ENCODE data around the gene GCK.

GCK gene

DNA sequence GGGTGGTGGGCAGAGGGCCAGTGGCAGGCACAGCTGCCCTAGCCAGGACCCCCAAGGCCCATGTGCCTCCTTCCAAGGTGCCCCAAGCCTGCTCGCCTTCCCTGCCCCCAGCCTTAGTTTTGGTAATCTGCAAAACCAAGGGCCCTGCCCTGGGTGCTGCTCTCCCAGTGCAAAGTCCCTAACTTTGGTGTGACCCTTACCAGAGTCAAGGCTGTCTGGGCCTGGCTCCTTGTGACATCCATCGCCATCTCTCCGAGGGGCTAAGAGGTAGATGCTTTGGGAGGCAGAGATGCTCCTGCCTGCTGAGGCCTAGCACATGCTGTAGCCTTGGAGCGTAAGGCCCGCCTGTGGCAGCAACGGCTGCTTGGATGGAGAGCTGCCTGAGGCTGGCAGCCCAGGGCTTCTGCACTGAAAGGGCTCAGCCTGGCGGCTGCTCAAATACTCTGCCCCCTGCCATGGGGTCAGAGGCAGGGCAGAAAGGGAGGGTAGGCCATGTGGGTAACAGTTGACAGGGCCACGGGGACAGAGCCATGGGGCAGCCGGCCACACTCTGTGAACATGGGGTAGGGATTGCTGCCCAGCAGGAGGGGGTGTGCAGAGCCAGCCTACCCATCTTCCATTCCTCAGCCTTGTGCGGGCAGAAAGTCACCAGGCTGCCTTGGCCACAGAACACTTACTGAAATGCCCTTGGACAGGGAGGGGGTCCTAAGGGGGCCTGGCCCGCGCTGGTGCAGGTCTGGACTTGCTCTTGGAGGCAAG lies 30.2 kb downstream of the GCK start:
- Histone ChIP-seq H3F3A (ENCODE audit: control insufficient read depth, insufficient read depth) (no peaks in the 10 kb centered on the region), H3K4me3 (ENCODE audit: low read length) (no peak overlapping the region), H3K9me3 (ENCODE audit: control insufficient read depth, insufficient read depth, low read length) (no peaks in the 10 kb centered on the region), H3K9me2 (replicated peaks; ENCODE audit: control insufficient read depth, low read length) (no peaks in the 10 kb centered on the region), H3K27ac (ENCODE audit: low read depth, low read length) (no peak overlapping the region), H4K20me1 (ENCODE audit: control insufficient read depth, insufficient read depth, low read depth, low read length) (no peaks in the 10 kb centered on the region), H3K79me2 (ENCODE audit: control insufficient read depth, low read length) (no peaks in the 10 kb centered on the region), H3K36me3 (ENCODE audit: control insufficient read depth, low read length) (no peaks in the 10 kb centered on the region), H3K4me1 (ENCODE audit: control insufficient read depth, low read length) (no peaks in the 10 kb centered on the region), H3K27me3 (ENCODE audit: control insufficient read depth, low read length) (peaks cover 22% of the 10 kb centered on the region), H3K4me2 (ENCODE audit: low read length) (no peak overlapping the region)
- TF ChIP-seq EZH2phosphoT487 (IDR thresholded peaks at IDR 0.05; ENCODE audit: borderline replicate concordance, low read length) = no peak
- TF ChIP-seq, protein P1, sequence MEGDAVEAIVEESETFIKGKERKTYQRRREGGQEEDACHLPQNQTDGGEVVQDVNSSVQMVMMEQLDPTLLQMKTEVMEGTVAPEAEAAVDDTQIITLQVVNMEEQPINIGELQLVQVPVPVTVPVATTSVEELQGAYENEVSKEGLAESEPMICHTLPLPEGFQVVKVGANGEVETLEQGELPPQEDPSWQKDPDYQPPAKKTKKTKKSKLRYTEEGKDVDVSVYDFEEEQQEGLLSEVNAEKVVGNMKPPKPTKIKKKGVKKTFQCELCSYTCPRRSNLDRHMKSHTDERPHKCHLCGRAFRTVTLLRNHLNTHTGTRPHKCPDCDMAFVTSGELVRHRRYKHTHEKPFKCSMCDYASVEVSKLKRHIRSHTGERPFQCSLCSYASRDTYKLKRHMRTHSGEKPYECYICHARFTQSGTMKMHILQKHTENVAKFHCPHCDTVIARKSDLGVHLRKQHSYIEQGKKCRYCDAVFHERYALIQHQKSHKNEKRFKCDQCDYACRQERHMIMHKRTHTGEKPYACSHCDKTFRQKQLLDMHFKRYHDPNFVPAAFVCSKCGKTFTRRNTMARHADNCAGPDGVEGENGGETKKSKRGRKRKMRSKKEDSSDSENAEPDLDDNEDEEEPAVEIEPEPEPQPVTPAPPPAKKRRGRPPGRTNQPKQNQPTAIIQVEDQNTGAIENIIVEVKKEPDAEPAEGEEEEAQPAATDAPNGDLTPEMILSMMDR (IDR thresholded peaks at IDR 0.05; ENCODE audit: low read depth, low read length, poor library complexity, severe bottlenecking) = no peak

DNA sequence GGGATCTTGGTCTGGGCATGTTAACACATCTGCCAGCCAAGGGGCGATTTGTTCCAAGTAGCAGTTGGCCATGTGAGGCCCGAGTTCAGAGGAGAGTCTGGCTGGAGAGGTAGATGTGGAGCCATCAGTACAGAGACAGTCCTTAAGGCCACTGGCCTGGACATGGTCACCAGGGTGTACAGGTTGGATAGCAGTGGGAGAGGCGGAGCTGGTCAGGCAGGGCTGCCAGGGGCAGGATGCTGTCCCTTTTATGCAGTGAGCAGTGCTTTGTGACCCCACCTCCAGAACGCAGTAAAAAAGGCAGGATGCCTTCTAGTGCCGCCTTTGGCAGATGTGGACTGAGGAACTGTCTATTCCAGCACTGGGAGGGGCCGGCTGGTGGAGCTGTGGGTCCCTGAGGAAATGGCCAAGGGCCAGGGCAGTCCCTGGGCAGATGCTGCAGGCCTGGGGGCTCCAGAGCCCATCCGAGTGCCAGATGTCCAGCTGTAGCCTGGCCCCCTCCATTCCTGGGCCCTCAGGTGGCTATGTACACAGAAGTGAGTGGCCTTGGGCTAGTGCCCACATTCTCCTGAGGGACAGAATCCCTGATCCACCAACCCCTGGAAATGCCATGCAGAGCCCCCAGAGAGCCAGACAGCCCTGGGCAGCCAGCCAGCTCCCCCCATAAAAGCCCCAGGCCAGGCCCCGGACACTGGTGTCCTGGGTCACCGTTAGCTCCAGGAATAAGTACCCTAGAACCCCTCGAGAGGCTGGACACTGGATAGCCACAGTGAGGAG lies 31.0 kb downstream of the GCK start:
- Histone ChIP-seq H3K36me3 (ENCODE audit: control insufficient read depth, low read length) (no peaks in the 10 kb centered on the region), H3K27ac (ENCODE audit: low read depth, low read length) (no peak overlapping the region), H3K27me3 (ENCODE audit: control insufficient read depth, low read length) (peaks cover 15% of the 10 kb centered on the region), H3F3A (ENCODE audit: control insufficient read depth, insufficient read depth) (no peaks in the 10 kb centered on the region), H3K9me2 (replicated peaks; ENCODE audit: control insufficient read depth, low read length) (no peaks in the 10 kb centered on the region), H4K20me1 (ENCODE audit: control insufficient read depth, insufficient read depth, low read depth, low read length) (no peaks in the 10 kb centered on the region), H3K4me2 (ENCODE audit: low read length) (no peak overlapping the region), H3K4me3 (ENCODE audit: low read length) (no peak overlapping the region), H3K9me3 (ENCODE audit: control insufficient read depth, insufficient read depth, low read length) (no peaks in the 10 kb centered on the region), H3K4me1 (ENCODE audit: control insufficient read depth, low read length) (no peaks in the 10 kb centered on the region), H3K79me2 (ENCODE audit: control insufficient read depth, low read length) (no peaks in the 10 kb centered on the region)
- no peak for TF ChIP-seq EZH2phosphoT487 (IDR thresholded peaks at IDR 0.05; ENCODE audit: borderline replicate concordance, low read length)
- TF ChIP-seq, protein P1 (IDR thresholded peaks at IDR 0.05; ENCODE audit: low read depth, low read length, poor library complexity, severe bottlenecking) = no peak

DNA sequence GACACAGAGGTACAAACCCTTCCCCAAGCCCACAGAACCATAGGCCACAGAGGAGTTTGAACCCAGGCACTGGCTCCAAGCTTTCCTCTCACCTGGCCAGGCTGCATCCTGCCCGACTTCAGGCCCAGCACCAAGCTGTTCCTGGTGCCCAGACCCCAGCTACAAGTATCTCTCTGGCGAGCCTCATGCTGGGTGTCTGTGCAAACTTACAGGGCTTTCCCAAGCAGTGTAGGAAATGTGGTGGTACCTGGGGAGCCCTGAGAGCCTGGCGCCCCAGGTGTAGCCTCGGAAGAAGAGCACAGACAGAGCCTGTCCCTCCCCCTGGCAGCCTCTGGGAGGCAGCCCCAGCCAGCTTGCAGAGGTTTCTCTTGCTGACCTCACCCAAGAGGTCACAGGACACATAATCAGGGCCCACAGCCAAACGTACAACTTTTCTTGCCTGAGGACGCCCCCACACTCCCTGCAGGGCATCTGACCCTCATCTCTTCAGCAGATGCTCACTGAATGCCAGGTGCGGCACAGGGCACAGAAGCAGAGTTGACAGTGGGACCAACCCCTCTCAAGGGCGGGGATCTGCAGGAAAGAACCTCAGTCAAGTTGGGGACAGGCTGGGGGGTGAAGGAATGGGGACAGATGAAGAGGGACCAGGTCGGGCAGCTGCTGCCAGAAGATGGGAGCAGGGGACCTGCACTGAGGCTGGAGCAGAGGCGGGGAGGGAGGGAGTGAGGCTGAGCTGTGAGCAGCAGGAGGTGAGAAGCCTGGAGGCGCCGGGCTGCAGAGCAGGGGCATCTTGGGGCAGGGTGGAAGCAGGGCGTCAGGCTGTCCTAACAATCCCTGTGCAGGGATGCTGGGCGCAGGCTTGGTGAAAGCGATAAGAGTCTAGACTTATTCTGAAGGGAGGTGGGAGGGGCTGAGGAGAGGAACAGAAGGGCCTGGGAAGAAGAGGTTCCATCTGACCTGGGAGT lies 31.8 kb downstream of the GCK start:
- Histone ChIP-seq H3K4me3 (ENCODE audit: low read length) (no peak overlapping the region), H3K4me1 (ENCODE audit: control insufficient read depth, low read length) (no peaks in the 10 kb centered on the region), H3F3A (ENCODE audit: control insufficient read depth, insufficient read depth) (no peaks in the 10 kb centered on the region), H3K79me2 (ENCODE audit: control insufficient read depth, low read length) (no peaks in the 10 kb centered on the region), H3K9me2 (replicated peaks; ENCODE audit: control insufficient read depth, low read length) (no peaks in the 10 kb centered on the region), H3K9me3 (ENCODE audit: control insufficient read depth, insufficient read depth, low read length) (no peaks in the 10 kb centered on the region), H3K4me2 (ENCODE audit: low read length) (no peak overlapping the region), H3K27me3 (ENCODE audit: control insufficient read depth, low read length) (peaks cover 10% of the 10 kb centered on the region), H3K36me3 (ENCODE audit: control insufficient read depth, low read length) (no peaks in the 10 kb centered on the region), H3K27ac (ENCODE audit: low read depth, low read length) (no peak overlapping the region), H4K20me1 (ENCODE audit: control insufficient read depth, insufficient read depth, low read depth, low read length) (no peaks in the 10 kb centered on the region)
- TF ChIP-seq, protein P1 (IDR thresholded peaks at IDR 0.05; ENCODE audit: low read depth, low read length, poor library complexity, severe bottlenecking) = no peak
- no peak for TF ChIP-seq EZH2phosphoT487 (IDR thresholded peaks at IDR 0.05; ENCODE audit: borderline replicate concordance, low read length)
